Spleen (tissue), 11 donors: Measurements from ENCODE around the gene RSPH9. TPM values are rescaled to one million over a fixed set of nuclear protein-coding genes. Genes with fewer than 3 reads are reported as not detected.

Source experiments
- DNase-seq: peaks from one replicate; pipeline ENCODE4 v3.0.0-alpha.2; 2020
- H3K27ac ChIP-seq, 8 donors: fragments of 200-600 bp; sonication (generic) in 7 of 8; 1 replicate in 4 of 8; 2 replicates in 4 of 8; pipeline versions ENCODE4 v1.5.0 to v1.8.0; 2016 to 2021; ENCODE audit warnings: inconsistent platforms in 4 of 8, mild to moderate bottlenecking in 4 of 8, moderate library complexity in 1 of 8
- H3K27me3 ChIP-seq, 7 donors: fragments of 200-600 bp; sonication (generic) in 6 of 7; replicated peaks in 1 of 7; 1 replicate in 4 of 7; 2 replicates in 3 of 7; pipeline versions ENCODE4 v1.5.0 to v1.8.0; 2016 to 2021; ENCODE audit warnings: inconsistent platforms in 3 of 7, mild to moderate bottlenecking in 1 of 7
- H3K36me3 ChIP-seq, 6 donors: fragments of 200-600 bp; sonication (generic) in 5 of 6; 1 replicate in 4 of 6; 2 replicates in 2 of 6; pipeline versions ENCODE4 v1.5.0 to v1.8.0; 2016 to 2021; ENCODE audit warnings: inconsistent platforms in 2 of 6
- H3K4me1 ChIP-seq, 6 donors: fragments of 200-600 bp; sonication (generic) in 5 of 6; 1 replicate in 3 of 6; 2 replicates in 3 of 6; pipeline versions ENCODE4 v1.5.0 to v1.8.0; 2016 to 2021; ENCODE audit warnings: inconsistent platforms in 3 of 6
- H3K4me3 ChIP-seq, 8 donors: fragments of 200-600 bp; sonication (generic) in 7 of 8; 1 replicate in 4 of 8; 2 replicates in 4 of 8; pipeline versions ENCODE4 v1.5.0 to v1.8.0; 2016 to 2021; ENCODE audit warnings: inconsistent platforms in 4 of 8, mild to moderate bottlenecking in 4 of 8, moderate library complexity in 2 of 8
- H3K9me3 ChIP-seq, 8 donors: fragments of 200-600 bp; sonication (generic) in 7 of 8; 1 replicate in 4 of 8; 2 replicates in 4 of 8; pipeline versions ENCODE4 v1.5.0 to v1.8.0; 2016 to 2021; ENCODE audit warnings: inconsistent platforms in 4 of 8
- CTCF ChIP-seq, 11 experiments: fragments of 200-600 bp in 7 of 11; fragments of 450-650 bp in 4 of 11; sonication (generic) in 4 of 11; IDR thresholded peaks in 8 of 11; conservative IDR thresholded peaks in 3 of 11; 1 replicate in 7 of 11; 2 replicates in 4 of 11; pipeline versions ENCODE4 v1.4.0 to v1.8.0; 2016 to 2021; ENCODE audit warnings: antibody characterized with exemption in 11 of 11, inconsistent platforms in 4 of 11, mild to moderate bottlenecking in 1 of 11
- POLR2A ChIP-seq, 3 donors: fragments of 450-650 bp; IDR thresholded peaks; one replicate each; pipeline ENCODE4 v1.5.1; 2017; ENCODE audit warnings: antibody characterized with exemption in 3 of 3, mild to moderate bottlenecking in 1 of 3
- POLR2AphosphoS5 ChIP-seq, 3 donors: sonication (generic); formaldehyde crosslinking; IDR thresholded peaks; one replicate each; pipeline ENCODE4 v1.5.1; 2017; ENCODE audit warnings: antibody characterized with exemption in 3 of 3
- WGBS, 5 donors: extraction: QIAGEN DNeasy Blood & Tissue Kit in 3 of 5; methylation state at CpG; one replicate each; pipeline versions ENCODE4 v1.1.5 to v1.1.7; 2013 to 2018; 5-methylcytosine and 5-hydroxymethylcytosine counted together
- intact Hi-C: fragments of 100-400 bp; cut with DNase I; formaldehyde crosslinking; loops from one replicate; pipeline ENCODE4 v1.15.0; 2023; ENCODE audit warnings: low total_unique reads
- polyA plus RNA-seq, 3 donors: library from polyadenylated mRNA; stranded (reverse); fragments of 200-250 nt; gene quantifications; one replicate each; pipeline ENCODE4 v1.2.1, GENCODE V29; 2013
- total RNA-seq, 7 donors: library from RNA; depleted of rRNA in 3 of 7; stranded (reverse); fragments of >200 nt in 3 of 7; fragmentation: NEBNext Ultra II Directional in 4 of 7; extraction: Animal tissue kit (Norgen Biotek cat#: 25700) in 4 of 7; gene quantifications; one replicate each; pipeline versions ENCODE4 v1.1.0 to v1.2.1, GENCODE V29; 2016 to 2021
- donor health status: healthy with polysubstance abuse.
- donor health status: DM: no; HTN: no; CAD: no; lungs with moderate emphysema.
- donor health status: DM: no; HTN: no; CAD: no.
- donor health status: Bipolar disorder and iron deficiency.
- donor health status: healthy.
- donor health status: DM: no; HTN: no; CAD: no.
- donor health status: DM: yes; HTN: yes; CAD: no.

RSPH9 gene
- total and polyA plus RNA-seq, 10 donors: 0.17 to 0.63 (median 0.20) TPM; not detected in 3

DNA sequence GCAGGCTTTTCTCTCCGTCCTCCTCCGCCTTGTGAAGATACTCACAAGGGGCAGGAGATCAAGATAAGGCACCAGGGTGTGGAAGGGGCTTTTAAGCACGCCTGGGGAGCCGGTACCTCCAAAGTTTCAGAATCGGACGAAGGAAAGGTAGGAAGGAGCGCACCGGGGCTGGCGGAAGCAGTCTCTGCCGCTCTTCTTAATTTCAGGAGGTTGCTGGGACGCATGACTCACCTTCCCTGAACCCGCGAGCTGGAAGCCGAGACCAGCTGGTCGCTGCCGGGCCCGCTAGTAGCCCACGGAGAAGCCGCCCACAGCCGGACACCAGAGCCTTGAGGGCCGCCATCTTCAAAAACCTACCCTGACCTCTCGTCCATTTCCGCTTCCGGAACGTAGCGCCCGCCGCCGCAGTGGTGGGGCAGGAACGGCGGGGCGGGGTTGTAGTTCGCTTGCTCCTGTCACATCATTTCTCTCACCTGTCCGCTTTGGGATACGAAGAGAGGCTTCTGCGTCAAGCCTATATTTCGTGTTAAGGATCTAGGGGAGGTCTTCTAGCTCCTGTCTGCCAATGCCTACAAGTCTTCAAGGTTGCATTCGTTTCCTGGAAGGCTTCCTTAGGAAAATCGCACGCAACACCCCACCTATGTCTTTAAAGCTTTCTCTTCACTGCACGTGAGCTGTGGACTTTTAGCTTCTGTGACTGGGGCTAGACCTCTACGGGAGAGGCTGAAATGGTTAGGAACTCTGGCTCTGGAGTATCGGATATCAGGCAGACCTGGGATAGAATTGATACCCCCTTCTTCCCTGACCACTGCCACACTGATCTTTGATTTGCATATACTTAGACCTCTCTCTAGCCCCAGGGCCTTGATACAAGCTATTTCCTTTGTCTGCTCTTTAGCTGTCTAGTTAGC lies 42.9 kb downstream of the RSPH9 start, which contains the start of gene MRPS18A:
MRPS18A (minus strand) TSS at position 355 of the 911 bp plus-strand sequence; CDS start at position 343, 12 bp downstream.
- WGBS, 5 donors: 1 to 14% (median 9%) methylated on average over 35 to 43 of the region's 43 CpGs
- intact Hi-C loops: no loop called here
- peaks cover 0 to 11% (median 0%) of the 10 kb centered on the region in 6 donors for H3K36me3 ChIP-seq
- TF ChIP-seq POLR2AphosphoS5 (IDR thresholded peaks at IDR 0.05): peak; percentile 89 to 91 (median 90)
- TF ChIP-seq CTCF (IDR thresholded peaks at IDR 0.05 in 8 of 11, conservative IDR thresholded peaks at IDR 0.05 in 3 of 11): peak in 1 of 11 experiments; percentile 20
- no peak for TF ChIP-seq POLR2A (IDR thresholded peaks at IDR 0.05)
- peak; percentile 95 for DNase-seq
- no peaks in the 10 kb centered on the region for H3K27me3 ChIP-seq
- peak within 1 kb of the TSS; percentile 64 to 97 (median 86) for H3K4me3 ChIP-seq
- peaks cover 31 to 56% (median 51%) of the 10 kb centered on the region in 6 donors for H3K4me1 ChIP-seq
- no peaks in the 10 kb centered on the region for H3K9me3 ChIP-seq
- peak within 1 kb of the TSS; percentile 61 to 90 (median 79) for H3K27ac ChIP-seq

GRCh38 chr6:43689421-43689820 lies 44.6 kb downstream of the RSPH9 start:
- no peaks in the 10 kb centered on the region for H3K9me3 ChIP-seq
- peaks cover 22 to 39% (median 35%) of the 10 kb centered on the region in 6 donors for H3K4me1 ChIP-seq
- H3K27ac ChIP-seq: no peak overlapping the region
- H3K4me3 ChIP-seq: no peak overlapping the region
- TF ChIP-seq CTCF (IDR thresholded peaks at IDR 0.05 in 8 of 11, conservative IDR thresholded peaks at IDR 0.05 in 3 of 11) (no peak), POLR2A (IDR thresholded peaks at IDR 0.05) (no peak), POLR2AphosphoS5 (IDR thresholded peaks at IDR 0.05) (no peak)
- intact Hi-C loops: no loop called here
- H3K36me3 ChIP-seq: peaks cover 0 to 4% (median 0%) of the 10 kb centered on the region in 6 donors
- WGBS, 5 donors: 66 to 82% (median 78%) methylated on average over 2 of the region's 2 CpGs
- DNase-seq: no peak
- H3K27me3 ChIP-seq: no peaks in the 10 kb centered on the region

- Histone ChIP-seq H3K4me3 (no peak overlapping the region), H3K27ac (peak overlapping the region in 1 of 8 donors; percentile 18), H3K9me3 (no peaks in the 10 kb centered on the region), H3K27me3 (peaks cover 0 to 12% (median 0%) of the 10 kb centered on the region in 7 donors), H3K4me1 (peaks cover 0 to 20% (median 6%) of the 10 kb centered on the region in 6 donors), H3K36me3 (no peaks in the 10 kb centered on the region)
- intact Hi-C loops: no loop called here
- DNase-seq: no peak
- TF ChIP-seq POLR2AphosphoS5 (IDR thresholded peaks at IDR 0.05): no peak
- no peak for TF ChIP-seq CTCF (IDR thresholded peaks at IDR 0.05 in 8 of 11, conservative IDR thresholded peaks at IDR 0.05 in 3 of 11)
- TF ChIP-seq POLR2A (IDR thresholded peaks at IDR 0.05): no peak
- 80 to 85% (median 83%) methylated on average over 9 of the region's 9 CpGs for WGBS, 5 donors
Observed at GRCh38 chr6:43695215-43695966, 50.6 kb downstream of the RSPH9 start.
